ENCODE results near the gene ARMH1. TPM values are rescaled to one million over a fixed set of nuclear protein-coding genes. Genes with fewer than 3 reads are reported as not detected.
"Not testable (repeated sequence)": the region's sequence is repeated elsewhere in the genome, so short reads cannot be mapped to it uniquely, and the experiment has no call there.

ARMH1 gene
- total and polyA plus RNA-seq, 2 donors from 2014 or later = 3.4 to 3.9 TPM

DNA sequence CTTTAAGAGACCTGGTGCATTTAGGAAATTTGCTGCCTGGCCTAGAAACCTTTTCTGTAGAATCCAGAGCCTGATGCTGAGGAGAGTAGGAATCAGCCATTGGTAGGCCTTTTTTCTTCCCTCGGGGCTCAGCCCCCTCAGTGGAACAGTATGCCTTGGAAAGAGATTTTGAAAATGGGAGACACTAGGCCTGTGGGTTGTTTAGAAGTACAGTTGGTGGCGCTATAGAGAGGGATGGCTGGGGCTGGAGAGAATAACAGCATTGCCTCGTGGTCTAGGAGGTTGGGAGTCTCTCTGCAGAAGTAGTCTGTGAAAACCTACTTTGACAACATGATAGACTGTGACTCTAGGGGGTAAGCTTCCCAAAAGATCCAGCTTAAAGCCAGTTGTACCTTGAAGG lies 73.4 kb downstream of the ARMH1 start:
- H3K9ac ChIP-seq (ENCODE audit: low read length in 3 of 3) = no peak overlapping the region
- H3K4me3 ChIP-seq (ENCODE audit: low read length in 3 of 3) = no peak overlapping the region
- DNase-seq = no peak
- intact Hi-C loops (cut with DNase I) = no loop called here
- no peak for FAIRE-seq
- no peaks in the 10 kb centered on the region for H3K9me3 ChIP-seq (ENCODE audit: control insufficient read depth in 2 of 3, insufficient read depth in 1 of 3, low read length in 3 of 3)
- no peaks in the 10 kb centered on the region for H3K27me3 ChIP-seq (ENCODE audit: control insufficient read depth, insufficient read depth, low read length)
- no peaks in the 10 kb centered on the region for H3K4me1 ChIP-seq (ENCODE audit: control insufficient read depth in 2 of 3, insufficient read depth in 2 of 3, low read depth in 1 of 3, low read length in 3 of 3)
- H3K27ac ChIP-seq (ENCODE audit: low read depth in 2 of 2, low read length in 2 of 2) = no peak overlapping the region
- no peak for TF ChIP-seq CTCF (IDR thresholded peaks at IDR 0.05; ENCODE audit: borderline replicate concordance, extremely low read depth, insufficient read depth)
- no peaks in the 10 kb centered on the region for H3K36me3 ChIP-seq (ENCODE audit: control insufficient read depth in 2 of 3, insufficient read depth in 3 of 3, low read length in 3 of 3)

GRCh38 chr1:44757420-44757819 lies 82.9 kb downstream of the ARMH1 start:
- Histone ChIP-seq H3K4me1 (ENCODE audit: control insufficient read depth in 2 of 3, insufficient read depth in 2 of 3, low read depth in 1 of 3, low read length in 3 of 3) (no peaks in the 10 kb centered on the region), H3K4me3 (ENCODE audit: low read length in 3 of 3) (no peak overlapping the region), H3K27me3 (ENCODE audit: control insufficient read depth, insufficient read depth, low read length) (no peaks in the 10 kb centered on the region), H3K9ac (ENCODE audit: low read length in 3 of 3) (no peak overlapping the region), H3K36me3 (ENCODE audit: control insufficient read depth in 2 of 3, insufficient read depth in 3 of 3, low read length in 3 of 3) (no peaks in the 10 kb centered on the region), H3K9me3 (ENCODE audit: control insufficient read depth in 2 of 3, insufficient read depth in 1 of 3, low read length in 3 of 3) (no peaks in the 10 kb centered on the region), H3K27ac (ENCODE audit: low read depth in 2 of 2, low read length in 2 of 2) (no peak overlapping the region)
- FAIRE-seq (no peak), DNase-seq (no peak)
- intact Hi-C loops (cut with DNase I) = no loop called here
- TF ChIP-seq CTCF (IDR thresholded peaks at IDR 0.05; ENCODE audit: borderline replicate concordance, extremely low read depth, insufficient read depth) = no peak

GRCh38 chr1:44759077-44759476 lies 84.6 kb downstream of the ARMH1 start:
- Histone ChIP-seq H3K36me3 (ENCODE audit: control insufficient read depth in 2 of 3, insufficient read depth in 3 of 3, low read length in 3 of 3) (no peaks in the 10 kb centered on the region), H3K9ac (ENCODE audit: low read length in 3 of 3) (no peak overlapping the region), H3K9me3 (ENCODE audit: control insufficient read depth in 2 of 3, insufficient read depth in 1 of 3, low read length in 3 of 3) (no peaks in the 10 kb centered on the region), H3K27me3 (ENCODE audit: control insufficient read depth, insufficient read depth, low read length) (no peaks in the 10 kb centered on the region), H3K4me1 (ENCODE audit: control insufficient read depth in 2 of 3, insufficient read depth in 2 of 3, low read depth in 1 of 3, low read length in 3 of 3) (no peaks in the 10 kb centered on the region), H3K27ac (ENCODE audit: low read depth in 2 of 2, low read length in 2 of 2) (no peak overlapping the region), H3K4me3 (ENCODE audit: low read length in 3 of 3) (no peak overlapping the region)
- intact Hi-C loops (cut with DNase I) = no loop called here
- no peak for TF ChIP-seq CTCF (IDR thresholded peaks at IDR 0.05; ENCODE audit: borderline replicate concordance, extremely low read depth, insufficient read depth)
- DNase-seq (no peak), FAIRE-seq (no peak)

DNA sequence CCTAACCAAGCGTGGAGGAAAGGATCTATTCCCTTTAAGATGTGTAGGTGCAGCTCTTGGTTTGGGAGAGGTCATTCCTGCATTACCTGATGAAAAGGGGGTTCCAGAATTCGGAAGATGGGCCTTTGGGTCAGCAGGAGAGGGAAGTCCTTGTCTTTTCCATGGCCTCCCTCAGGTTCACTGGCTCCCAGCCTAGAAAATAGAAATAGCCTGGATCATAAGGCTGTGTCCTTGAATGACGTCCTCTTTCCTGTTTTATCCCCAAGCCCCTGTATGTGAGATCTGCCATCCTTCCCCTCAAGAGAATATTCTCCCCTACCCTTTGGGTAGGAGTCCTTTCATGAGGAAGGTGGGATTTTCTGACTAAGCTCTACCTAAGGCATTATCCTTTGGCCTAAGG lies 86.4 kb downstream of the ARMH1 start:
- no peak overlapping the region for H3K4me3 ChIP-seq (ENCODE audit: low read length in 3 of 3)
- FAIRE-seq = no peak
- no peak for TF ChIP-seq CTCF (IDR thresholded peaks at IDR 0.05; ENCODE audit: borderline replicate concordance, extremely low read depth, insufficient read depth)
- no peaks in the 10 kb centered on the region for H3K36me3 ChIP-seq (ENCODE audit: control insufficient read depth in 2 of 3, insufficient read depth in 3 of 3, low read length in 3 of 3)
- H3K27me3 ChIP-seq (ENCODE audit: control insufficient read depth, insufficient read depth, low read length) = no peaks in the 10 kb centered on the region
- DNase-seq = no peak
- H3K4me1 ChIP-seq (ENCODE audit: control insufficient read depth in 2 of 3, insufficient read depth in 2 of 3, low read depth in 1 of 3, low read length in 3 of 3) = no peaks in the 10 kb centered on the region
- no peak overlapping the region for H3K9ac ChIP-seq (ENCODE audit: low read length in 3 of 3)
- no peak overlapping the region for H3K27ac ChIP-seq (ENCODE audit: low read depth in 2 of 2, low read length in 2 of 2)
- intact Hi-C loops (cut with DNase I) = no loop called here
- no peaks in the 10 kb centered on the region for H3K9me3 ChIP-seq (ENCODE audit: control insufficient read depth in 2 of 3, insufficient read depth in 1 of 3, low read length in 3 of 3)

DNA sequence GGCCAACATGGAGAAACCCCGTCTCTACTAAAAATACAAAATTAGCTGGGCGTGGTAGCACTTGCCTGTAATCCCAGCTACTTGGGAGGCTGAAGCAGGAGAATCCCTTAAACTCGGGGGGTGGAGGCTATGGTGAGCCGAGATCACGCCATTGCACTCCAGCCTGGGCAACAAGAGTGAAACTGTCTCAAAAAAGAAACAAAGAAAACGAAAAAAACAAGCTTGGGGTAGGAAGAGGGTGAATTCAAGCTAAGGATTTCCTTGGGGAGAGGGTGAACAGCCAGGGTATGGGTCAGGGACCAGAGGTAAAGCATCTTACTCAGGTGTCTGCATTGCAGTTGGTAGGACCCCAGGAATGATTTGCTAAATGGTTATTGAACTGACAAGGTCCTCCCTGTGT lies 91.9 kb downstream of the ARMH1 start:
- H3K4me1 ChIP-seq (ENCODE audit: control insufficient read depth in 2 of 3, insufficient read depth in 2 of 3, low read depth in 1 of 3, low read length in 3 of 3); H3K9me3 ChIP-seq (ENCODE audit: control insufficient read depth in 2 of 3, insufficient read depth in 1 of 3, low read length in 3 of 3); intact Hi-C loops (cut with DNase I); FAIRE-seq; H3K27me3 ChIP-seq (ENCODE audit: control insufficient read depth, insufficient read depth, low read length); H3K9ac ChIP-seq (ENCODE audit: low read length in 3 of 3); H3K4me3 ChIP-seq (ENCODE audit: low read length in 3 of 3); DNase-seq; H3K36me3 ChIP-seq (ENCODE audit: control insufficient read depth in 2 of 3, insufficient read depth in 3 of 3, low read length in 3 of 3); H3K27ac ChIP-seq (ENCODE audit: low read depth in 2 of 2, low read length in 2 of 2): not testable (repeated sequence)
